GM13977 (cell line): ENCODE measurements around the gene AKTIP.

Source experiments
- DNase-seq: peaks from one replicate; pipeline ENCODE4 v3.0.0; 2012; ENCODE audit warnings: low spot score
- CTCF ChIP-seq: IDR thresholded peaks from 2 replicates; pipeline ENCODE4 v1.5.1; 2012; ENCODE audit warnings: mild to moderate bottlenecking, control low read depth; ENCODE audit not compliant: insufficient read depth; ENCODE audit errors: extremely low read depth, missing control alignments
- in situ Hi-C: fragments of 300-500 bp; cut with MboI; formaldehyde crosslinking; loops from one replicate; pipeline ENCODE4 v1.12.0; 2022; ENCODE audit warnings: low sequenced_read_pairs, low pct_unique_long_range_greater_than_20kb, mixed read lengths, inconsistent platforms; ENCODE audit not compliant: unreplicated experiment

AKTIP gene

DNA sequence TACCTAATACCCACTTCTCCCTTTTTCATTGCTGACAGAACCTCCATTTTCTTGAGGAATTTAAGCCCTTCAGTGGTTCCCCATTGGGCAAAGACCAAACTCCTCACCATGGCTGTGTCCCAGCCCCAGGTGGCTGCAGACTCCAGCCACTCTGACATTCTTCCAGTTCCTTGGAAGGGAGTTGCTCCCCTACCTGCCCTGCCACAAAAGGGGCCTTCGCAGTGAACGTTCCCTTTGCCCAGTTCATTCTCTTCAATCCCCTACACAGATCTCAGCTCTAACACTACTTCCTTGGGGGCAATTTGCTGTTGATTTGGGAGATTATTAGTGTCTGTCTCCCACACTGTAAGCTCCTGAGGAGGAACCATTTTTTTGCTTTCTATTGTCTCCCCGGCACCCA, 3.2 kb upstream of the AKTIP start:
- TF ChIP-seq CTCF: no peak
- DNase-seq: no peak
- in situ Hi-C loops: no loop called here

GRCh38 chr16:53504665-53505064, 1.7 kb upstream of the AKTIP start:
- in situ Hi-C loops: no loop called here
- no peak for TF ChIP-seq CTCF
- no peak for DNase-seq

DNA sequence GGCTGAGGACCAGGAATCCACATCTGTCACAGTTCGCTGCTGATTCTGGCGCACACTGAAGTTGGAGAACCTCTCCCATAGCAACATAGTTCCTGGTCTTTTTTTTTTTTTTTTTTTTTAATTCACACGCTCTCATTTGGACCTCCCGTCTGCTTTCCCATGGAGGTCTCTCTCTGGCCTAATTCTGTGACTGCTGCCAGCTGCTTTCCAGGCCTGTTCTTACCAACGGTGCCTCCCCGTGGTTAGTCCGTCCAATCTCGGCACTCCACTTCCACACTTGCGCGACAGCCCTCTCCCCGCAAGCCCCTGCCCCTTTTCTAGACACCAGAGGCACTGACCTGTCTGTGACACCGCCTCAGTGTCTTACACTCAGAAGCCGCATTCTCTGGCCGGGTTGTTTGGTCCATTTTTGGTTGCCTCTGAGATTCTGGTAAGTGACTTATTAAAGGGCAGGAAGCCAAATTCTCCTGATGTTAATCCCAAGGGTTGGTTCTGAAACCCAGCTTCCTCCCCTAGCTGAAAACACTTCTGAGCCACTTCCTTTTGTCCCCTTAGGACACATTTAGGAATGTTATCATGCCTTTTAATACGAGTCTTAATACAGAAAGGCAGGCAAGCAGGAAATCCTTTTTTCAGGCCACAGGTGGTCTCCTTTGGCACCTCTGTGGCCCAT, 1.1 kb upstream of the AKTIP start:
- no peak for TF ChIP-seq CTCF
- in situ Hi-C loops: no loop called here
- no peak for DNase-seq

GRCh38 chr16:53503270-53503923, 388 bp upstream of the AKTIP start:
- DNase-seq: peak; percentile 98
- in situ Hi-C loops: no loop called here
- TF ChIP-seq CTCF: no peak

DNA sequence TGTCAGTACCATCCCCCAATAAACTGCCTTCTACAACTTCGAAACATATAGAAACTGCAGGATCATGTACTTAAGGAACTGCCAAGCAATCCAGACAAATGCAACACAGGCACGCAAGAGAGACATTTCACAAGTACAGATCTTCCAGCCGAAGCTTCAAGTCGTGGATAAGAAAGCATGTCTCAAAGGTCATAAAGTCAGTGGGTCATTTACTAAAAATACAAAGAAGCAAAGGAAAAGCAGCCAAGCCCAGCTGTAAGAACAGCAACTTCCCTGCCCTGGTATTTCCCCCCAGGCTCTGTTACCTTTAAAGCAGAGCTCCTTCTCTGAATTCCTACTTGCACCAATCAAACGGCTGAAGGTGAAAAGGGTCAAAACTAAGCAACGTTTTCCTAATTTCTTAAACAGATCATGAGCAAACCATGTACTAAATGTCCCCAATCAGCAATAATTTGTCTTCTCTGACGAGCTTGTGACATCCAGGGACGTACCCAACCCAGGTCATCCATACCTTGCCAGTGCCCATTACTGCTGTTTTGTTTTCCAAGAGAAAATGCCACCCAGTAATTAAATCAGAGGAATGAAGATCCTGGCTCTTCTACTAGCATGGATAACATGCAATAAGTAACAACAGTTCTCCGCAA, 1.7 kb downstream of the AKTIP start:
- in situ Hi-C loops: no loop called here
- no peak for DNase-seq
- no peak for TF ChIP-seq CTCF

DNA sequence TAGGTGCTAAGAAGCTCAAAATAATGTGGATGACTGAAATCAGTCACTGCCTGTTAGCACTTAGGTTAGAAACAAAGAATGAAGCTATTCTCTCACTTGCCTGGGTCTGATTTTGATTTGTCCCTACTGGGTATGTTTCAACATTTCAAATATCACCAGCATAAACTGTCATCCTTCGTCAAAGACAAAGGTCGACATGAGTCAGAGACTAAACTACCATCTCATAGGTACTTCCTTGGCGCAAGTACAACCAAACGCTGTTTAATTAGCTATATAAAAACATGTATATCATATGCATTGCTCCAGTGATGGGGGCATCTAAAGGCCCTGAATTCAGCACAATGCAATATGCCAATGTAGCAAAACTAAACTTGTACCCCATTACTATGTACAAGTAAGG, 4.0 kb downstream of the AKTIP start:
- TF ChIP-seq CTCF: no peak
- DNase-seq: no peak
- in situ Hi-C loops: no loop called here
